HPDE6-E6E7 (cell line): ENCODE results near the gene VBP1.
A peak's percentile ranks its signal among the peaks of the same experiment; 100 is the strongest.
"Not testable (repeated sequence)": the region's sequence is repeated elsewhere in the genome, so short reads cannot be mapped to it uniquely, and the experiment has no call there.

Experiments
- DNase-seq: peaks from one replicate; pipeline ENCODE4 v3.0.0; 2011; ENCODE audit warnings: missing footprints; ENCODE audit errors: extremely low spot score

The VBP1 gene

GRCh38 chrX:155263854-155264628, 47.8 kb downstream of the VBP1 start, which contains the start of gene RAB39B:
Gene RAB39B (minus strand): TSS chrX:155264491. CDS start chrX:155264288, 203 bp downstream.
- DNase-seq, result peak; percentile 62

- no peak for DNase-seq
Observed at GRCh38 chrX:155266439-155266838, 50.2 kb downstream of the VBP1 start.

DNA sequence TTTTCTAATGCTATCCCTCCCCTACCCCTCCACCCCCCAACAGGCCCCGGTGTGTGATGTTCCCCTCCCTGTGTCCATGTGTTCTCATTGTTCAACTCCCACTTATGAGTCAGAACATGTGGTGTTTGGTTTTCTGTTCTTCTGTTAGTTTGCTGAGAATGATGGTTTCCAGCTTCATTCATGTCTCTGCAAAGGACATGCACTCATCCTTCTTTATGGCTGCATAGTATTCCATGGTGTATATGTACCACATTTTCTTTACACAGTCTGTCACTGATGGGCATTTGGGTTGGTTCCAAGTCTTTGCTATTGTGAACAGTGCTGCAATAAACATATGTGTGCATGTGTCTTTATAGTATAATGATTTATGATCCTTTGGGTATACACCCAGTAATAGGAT, 51.7 kb downstream of the VBP1 start:
- not testable (repeated sequence) for DNase-seq

- no peak for DNase-seq
Observed at GRCh38 chrX:155270969-155271368, 54.7 kb downstream of the VBP1 start.

DNA sequence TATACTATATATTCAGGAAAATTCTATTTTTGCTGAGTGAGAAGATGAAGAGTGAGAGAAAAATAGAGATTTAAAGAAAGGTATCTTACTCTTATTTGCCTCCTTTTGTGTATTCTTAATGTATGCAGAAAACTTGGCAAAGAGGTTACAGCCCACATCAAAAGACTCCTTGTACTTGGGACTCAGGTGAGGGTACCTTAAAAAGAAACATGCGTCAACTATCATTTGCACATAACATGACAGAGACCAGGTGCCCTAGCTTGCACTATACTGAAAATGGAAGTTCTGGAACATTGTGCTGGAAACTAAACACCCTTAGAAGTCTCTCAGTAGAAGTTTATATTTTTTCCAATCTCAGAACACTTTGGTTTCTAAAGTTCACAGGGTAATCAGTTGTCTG, 63.6 kb downstream of the VBP1 start:
- no peak for DNase-seq
